Activated T-cell treated with anti-CD3 and anti-CD28 coated beads for 4 hours (primary cell): Measurements from ENCODE around the gene VWA3B.
A peak's percentile ranks its signal among the peaks of the same experiment; 100 is the strongest.
"Not testable (repeated sequence)": the region's sequence is repeated elsewhere in the genome, so short reads cannot be mapped to it uniquely, and the experiment has no call there.

Experiments used
- DNase-seq: peaks from one replicate; pipeline ENCODE4 v3.0.0-alpha.2; 2020

The VWA3B gene

GRCh38 chr2:98086491-98087446 lies at the start of gene VWA3B:
VWA3B (plus strand) TSS chr2:98087167; CDS start chr2:98093093, 5,926 bp downstream.
- DNase-seq: peak; percentile 7

- DNase-seq: no peak
Measured at GRCh38 chr2:98037206-98037605, 49.8 kb upstream of the VWA3B start.

GRCh38 chr2:98037666-98038336 lies 49.2 kb upstream of the VWA3B start:
- no peak for DNase-seq

- DNase-seq: no peak
Measured at GRCh38 chr2:98039085-98039756, 47.7 kb upstream of the VWA3B start.

GRCh38 chr2:98040331-98040939 lies 46.5 kb upstream of the VWA3B start:
- no peak for DNase-seq

GRCh38 chr2:98043101-98043500 lies 43.9 kb upstream of the VWA3B start:
- DNase-seq: no peak

GRCh38 chr2:98044730-98045129 lies 42.2 kb upstream of the VWA3B start:
- DNase-seq: not testable (repeated sequence)

- no peak for DNase-seq
Measured at GRCh38 chr2:98050070-98050469, 36.9 kb upstream of the VWA3B start.

GRCh38 chr2:98058191-98058975 lies 28.6 kb upstream of the VWA3B start:
- no peak for DNase-seq

GRCh38 chr2:98060277-98060676 lies 26.7 kb upstream of the VWA3B start:
- no peak for DNase-seq

GRCh38 chr2:98063291-98063854 lies 23.6 kb upstream of the VWA3B start:
- DNase-seq: no peak

GRCh38 chr2:98065808-98066207 lies 21.2 kb upstream of the VWA3B start:
- no peak for DNase-seq

GRCh38 chr2:98067160-98067559 lies 19.8 kb upstream of the VWA3B start:
- DNase-seq: no peak

GRCh38 chr2:98070081-98070480 lies 16.9 kb upstream of the VWA3B start:
- DNase-seq: no peak

- no peak for DNase-seq
Measured at GRCh38 chr2:98072442-98072841, 14.5 kb upstream of the VWA3B start.

GRCh38 chr2:98078701-98079100 lies 8.3 kb upstream of the VWA3B start:
- DNase-seq: no peak

GRCh38 chr2:98084151-98084868 lies 2.7 kb upstream of the VWA3B start:
- no peak for DNase-seq

GRCh38 chr2:98084869-98085238 lies 2.1 kb upstream of the VWA3B start:
- DNase-seq: no peak

GRCh38 chr2:98085649-98086048 lies 1.3 kb upstream of the VWA3B start:
- DNase-seq: no peak

- no peak for DNase-seq
Measured at GRCh38 chr2:98087447-98088020, 567 bp downstream of the VWA3B start.

- DNase-seq: no peak
Measured at GRCh38 chr2:98088261-98088660, 1.3 kb downstream of the VWA3B start.
